ENCODE results near the gene XPC. TPM values are rescaled to one million over a fixed set of nuclear protein-coding genes. Genes with fewer than 3 reads are reported as not detected.
"Not testable (repeated sequence)": the region's sequence is repeated elsewhere in the genome, so short reads cannot be mapped to it uniquely, and the experiment has no call there.

The XPC gene
- total RNA-seq (2021; ENCODE audit: unreplicated experiment) (15.1 TPM), Bru-seq, nascent RNA (percentile 75 among the genes with signal in this experiment), BruChase-seq, experiment 1, labeled RNA remaining after a 2-hour chase (percentile 78 among the genes with signal in this experiment), BruChase-seq, experiment 2, labeled RNA remaining after a 6-hour chase (percentile 70 among the genes with signal in this experiment)
- polyA plus RNA-seq (2012; ENCODE audit: insufficient read length), result 13.9 TPM
- long read RNA-seq, transcript XPC-201 (16 exons, 3,832 nt), result major isoform, 17 of 43 reads
- long read RNA-seq, partial matches to known transcripts, result 20 of 43 reads
- long read RNA-seq, other reads (novel, unspliced or antisense), result 6 of 43 reads

DNA sequence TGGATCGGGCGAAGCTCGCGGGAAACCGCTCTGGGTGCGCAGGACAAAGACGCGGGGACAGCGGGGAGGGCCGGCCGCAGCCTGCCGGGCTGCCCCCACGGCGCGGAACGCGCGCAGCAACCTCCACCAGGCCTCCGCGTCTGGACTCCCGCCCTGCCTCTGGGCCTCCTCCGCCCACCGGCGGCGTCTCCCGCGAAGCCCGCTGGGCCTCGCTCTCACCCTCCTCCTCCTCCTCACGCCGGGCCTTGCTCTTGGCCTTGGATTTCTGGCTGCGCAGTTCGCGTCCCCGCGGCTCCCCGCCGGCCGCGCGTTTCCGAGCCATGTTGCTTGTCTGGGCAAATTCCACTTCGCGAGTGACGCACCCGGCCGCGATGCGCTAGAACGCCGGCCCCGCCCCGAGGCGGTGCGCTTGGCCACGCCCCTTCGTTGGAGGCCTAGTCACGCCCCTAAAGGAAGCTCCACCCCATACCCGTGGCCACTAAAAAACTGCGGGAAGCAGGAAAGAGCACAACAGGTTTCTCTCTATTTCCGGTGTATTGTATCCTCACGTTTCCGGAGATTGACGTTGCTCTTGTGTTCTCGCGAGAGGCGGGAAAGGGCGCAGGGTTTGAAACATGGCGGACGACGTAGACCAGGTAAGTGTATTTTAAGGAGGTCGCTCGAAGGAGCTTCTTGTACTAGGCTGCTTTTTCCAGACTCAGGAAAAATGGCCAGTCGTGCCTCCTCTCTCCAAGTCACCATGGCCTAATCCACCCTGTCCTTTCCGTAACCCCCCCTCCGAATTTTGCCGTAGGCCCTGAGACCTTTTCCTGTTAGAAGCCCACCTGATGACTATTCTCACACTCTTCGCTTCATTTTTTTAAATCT, at the start of gene XPC, which contains the start of gene LSM3:
Gene XPC, minus strand, starts transcription at position 355 of the 867 bp plus-strand sequence. Its CDS starts 33 bp downstream, at position 322.
Gene LSM3, plus strand, starts transcription at position 571 of the 867 bp plus-strand sequence. Its CDS starts 44 bp downstream, at position 615.
- DNase-seq (ENCODE audit: low read depth, low spot score) (peak; percentile 85), ATAC-seq (peak; percentile 99)
- CTCF ChIA-PET, result no interaction called here
- POLR2A ChIA-PET, result interaction anchor here (0.6 to 1.0 kb wide), 4 partner anchors 25 to 406 kb away, joined by 3 to 5 read pairs (median 4); partner anchors contain the start of genes CHCHD4 and TMEM43
- in situ Hi-C loops (cut with HindIII; ENCODE audit: low pct_unique_long_range_greater_than_20kb, low sequenced_read_pairs), result no loop called here
- H3K4me3 ChIP-seq (ENCODE audit: low read depth in 2 of 2, low read length in 2 of 2), result peak within 1 kb of the TSS; percentile 79 to 99
- H3K4me1 ChIP-seq (ENCODE audit: control insufficient read depth, insufficient read depth, low read length), result peaks cover 19% of the 10 kb centered on the region
- BruUV-seq (replicated peaks), result no TSS peak
- intact Hi-C loops (cut with micrococcal nuclease; ENCODE audit: unreplicated experiment), result no loop called here
- H3K36me3 ChIP-seq (ENCODE audit: control insufficient read depth, insufficient read depth, low read length), result peaks cover 15% of the 10 kb centered on the region
- H3K9me3 ChIP-seq (ENCODE audit: control insufficient read depth, insufficient read depth, low read depth, low read length), result no peaks in the 10 kb centered on the region
- H3K27me3 ChIP-seq (ENCODE audit: control insufficient read depth, insufficient read depth, low read length), result no peaks in the 10 kb centered on the region
- TF ChIP-seq POLR2AphosphoS5 (IDR thresholded peaks at IDR 0.05; ENCODE audit: low read depth, low read length), result peak; percentile 60
- TF ChIP-seq CTCF (IDR thresholded peaks at IDR 0.05), result no peak
- TF ChIP-seq SIN3A (IDR thresholded peaks at IDR 0.05; ENCODE audit: borderline replicate concordance, insufficient read depth, low read depth, low read length), result peak; percentile 60
- no peak for TF ChIP-seq TCF7L2 (IDR thresholded peaks at IDR 0.05; ENCODE audit: low read depth, low read length)
- TF ChIP-seq REST (IDR thresholded peaks at IDR 0.05; ENCODE audit: insufficient read depth in 1 of 2, low read depth in 2 of 2, low read length in 1 of 2), result no peak
- H3K27ac ChIP-seq (ENCODE audit: low read length), result peak within 1 kb of the TSS; percentile 92

- BruUV-seq (replicated peaks), result no TSS peak
- in situ Hi-C loops (cut with HindIII; ENCODE audit: low pct_unique_long_range_greater_than_20kb, low sequenced_read_pairs), result no loop called here
- H3K27ac ChIP-seq (ENCODE audit: low read length), result peak overlapping the region; percentile 48; the same call in 1 of the 2 replicates
- H3K36me3 ChIP-seq (ENCODE audit: control insufficient read depth, insufficient read depth, low read length), result no peaks in the 10 kb centered on the region
- H3K4me3 ChIP-seq (ENCODE audit: low read depth in 2 of 2, low read length in 2 of 2), result no peak overlapping the region
- H3K9me3 ChIP-seq (ENCODE audit: control insufficient read depth, insufficient read depth, low read depth, low read length), result no peaks in the 10 kb centered on the region
- H3K4me1 ChIP-seq (ENCODE audit: control insufficient read depth, insufficient read depth, low read length), result peaks cover 4% of the 10 kb centered on the region
- TF ChIP-seq POLR2AphosphoS5 (IDR thresholded peaks at IDR 0.05; ENCODE audit: low read depth, low read length) (no peak), SIN3A (IDR thresholded peaks at IDR 0.05; ENCODE audit: borderline replicate concordance, insufficient read depth, low read depth, low read length) (no peak), REST (IDR thresholded peaks at IDR 0.05; ENCODE audit: insufficient read depth in 1 of 2, low read depth in 2 of 2, low read length in 1 of 2) (no peak), CTCF (IDR thresholded peaks at IDR 0.05) (no peak), TCF7L2 (IDR thresholded peaks at IDR 0.05; ENCODE audit: low read depth, low read length) (no peak)
- DNase-seq (ENCODE audit: low read depth, low spot score) (no peak), ATAC-seq (no peak)
- H3K27me3 ChIP-seq (ENCODE audit: control insufficient read depth, insufficient read depth, low read length), result no peaks in the 10 kb centered on the region
- intact Hi-C loops (cut with micrococcal nuclease; ENCODE audit: unreplicated experiment), result no loop called here
- CTCF ChIA-PET, result no interaction called here
- POLR2A ChIA-PET, result no interaction called here
Measured at GRCh38 chr3:14227856-14228255, 49.5 kb upstream of the XPC start.

GRCh38 chr3:14226351-14226750, 48.0 kb upstream of the XPC start:
- DNase-seq (ENCODE audit: low read depth, low spot score); H3K36me3 ChIP-seq (ENCODE audit: control insufficient read depth, insufficient read depth, low read length); in situ Hi-C loops (cut with HindIII; ENCODE audit: low pct_unique_long_range_greater_than_20kb, low sequenced_read_pairs); POLR2A ChIA-PET; H3K9me3 ChIP-seq (ENCODE audit: control insufficient read depth, insufficient read depth, low read depth, low read length); BruUV-seq (replicated peaks); intact Hi-C loops (cut with micrococcal nuclease; ENCODE audit: unreplicated experiment); H3K4me1 ChIP-seq (ENCODE audit: control insufficient read depth, insufficient read depth, low read length); H3K4me3 ChIP-seq (ENCODE audit: low read depth in 2 of 2, low read length in 2 of 2); ATAC-seq; H3K27me3 ChIP-seq (ENCODE audit: control insufficient read depth, insufficient read depth, low read length); CTCF ChIA-PET: not testable (repeated sequence)
- peak overlapping the region; percentile 57 for H3K27ac ChIP-seq (ENCODE audit: low read length)
